ENCODE measurements around the gene TOMM20.

Gene TOMM20

DNA sequence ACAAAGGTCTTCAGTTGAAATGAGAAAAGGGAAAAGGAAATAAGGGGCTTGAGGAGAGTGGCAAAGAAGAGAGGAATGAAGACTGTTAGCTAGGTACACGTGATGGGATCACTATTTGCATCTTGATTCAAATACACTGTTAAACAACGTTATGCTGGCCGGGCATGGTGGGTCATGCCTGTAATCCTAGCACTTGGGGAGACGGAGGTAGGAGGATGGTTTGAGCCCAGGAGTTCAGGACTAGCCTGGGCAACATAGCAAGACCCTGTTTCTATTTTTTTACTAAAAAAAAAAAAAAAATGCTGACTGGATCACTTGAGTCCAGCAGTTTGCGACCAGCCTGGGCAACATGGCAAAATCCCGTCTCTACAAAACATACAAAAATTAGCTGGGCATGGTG is 30.0 kb upstream of the TOMM20 start:
- no peak for TF ChIP-seq CTCF (IDR thresholded peaks at IDR 0.05; ENCODE audit: low read depth, low read length)
- no peak for TF ChIP-seq EZH2phosphoT487 (IDR thresholded peaks at IDR 0.05; ENCODE audit: low read depth)
- no peak overlapping the region for H3K9ac ChIP-seq (ENCODE audit: low read length)
- no peak overlapping the region for H3K4me2 ChIP-seq (ENCODE audit: low read length)
- H4K20me1 ChIP-seq (ENCODE audit: insufficient read depth, low read length): no peaks in the 10 kb centered on the region; the same call in 1 of the 2 replicates
- no peaks in the 10 kb centered on the region for H3K27me3 ChIP-seq (ENCODE audit: low read depth, low read length)
- H3K4me3 ChIP-seq (ENCODE audit: low read length): no peak overlapping the region
- no peak overlapping the region for H3K27ac ChIP-seq (ENCODE audit: low read length)
- H3K4me1 ChIP-seq (ENCODE audit: low read length): peaks cover 10% of the 10 kb centered on the region
- H3K9me3 ChIP-seq (ENCODE audit: insufficient read depth, low read length): no peaks in the 10 kb centered on the region
- H3K36me3 ChIP-seq (replicated peaks; ENCODE audit: low read depth, low read length): peaks cover 35% of the 10 kb centered on the region
- no peak overlapping the region for H2AFZ ChIP-seq (ENCODE audit: low read depth, low read length)
- peaks cover 16% of the 10 kb centered on the region for H3K79me2 ChIP-seq (ENCODE audit: low read length)

DNA sequence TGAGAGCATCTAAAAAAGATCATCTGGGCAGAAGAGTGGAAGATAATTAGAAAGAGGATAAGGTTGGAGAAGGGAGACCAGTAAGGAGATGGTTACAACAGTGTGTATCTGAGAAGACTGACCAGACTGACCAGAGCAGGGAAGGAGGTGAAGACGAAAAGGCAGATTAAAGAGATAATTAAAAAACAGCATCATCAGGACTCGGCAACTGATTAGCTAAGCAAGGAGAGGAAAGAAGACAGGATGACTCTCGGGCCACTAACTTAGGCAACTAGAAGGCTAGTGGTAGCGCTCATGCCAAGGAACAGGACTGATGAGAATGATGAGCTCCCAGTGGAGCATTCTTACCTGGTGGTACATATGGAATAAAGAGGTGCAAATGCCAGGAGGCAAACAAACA is 28.5 kb upstream of the TOMM20 start:
- no peak for TF ChIP-seq CTCF (IDR thresholded peaks at IDR 0.05; ENCODE audit: low read depth, low read length)
- TF ChIP-seq EZH2phosphoT487 (IDR thresholded peaks at IDR 0.05; ENCODE audit: low read depth): no peak

GRCh38 chr1:235156740-235157139 is 28.1 kb upstream of the TOMM20 start:
- Histone ChIP-seq H3K36me3 (replicated peaks; ENCODE audit: low read depth, low read length) (peaks cover 42% of the 10 kb centered on the region), H3K4me1 (ENCODE audit: low read length) (peaks cover 8% of the 10 kb centered on the region), H3K27me3 (ENCODE audit: low read depth, low read length) (no peaks in the 10 kb centered on the region), H3K27ac (ENCODE audit: low read length) (no peak overlapping the region), H3K9me3 (ENCODE audit: insufficient read depth, low read length) (no peaks in the 10 kb centered on the region), H3K9ac (ENCODE audit: low read length) (no peak overlapping the region), H3K79me2 (ENCODE audit: low read length) (peaks cover 16% of the 10 kb centered on the region), H3K4me3 (ENCODE audit: low read length) (no peak overlapping the region), H2AFZ (ENCODE audit: low read depth, low read length) (no peak overlapping the region), H4K20me1 (ENCODE audit: insufficient read depth, low read length) (no peaks in the 10 kb centered on the region; the same call in 1 of the 2 replicates), H3K4me2 (ENCODE audit: low read length) (no peak overlapping the region)
- TF ChIP-seq CTCF (IDR thresholded peaks at IDR 0.05; ENCODE audit: low read depth, low read length) (no peak), EZH2phosphoT487 (IDR thresholded peaks at IDR 0.05; ENCODE audit: low read depth) (no peak)

More for the DNA sequence above, 28.5 kb upstream of the TOMM20 start:
- H3K4me1 ChIP-seq (ENCODE audit: low read length): peaks cover 10% of the 10 kb centered on the region
- H3K4me3 ChIP-seq (ENCODE audit: low read length): no peak overlapping the region
- H3K4me2 ChIP-seq (ENCODE audit: low read length): no peak overlapping the region
- H3K9ac ChIP-seq (ENCODE audit: low read length): no peak overlapping the region
- peaks cover 16% of the 10 kb centered on the region for H3K79me2 ChIP-seq (ENCODE audit: low read length)
- no peak overlapping the region for H2AFZ ChIP-seq (ENCODE audit: low read depth, low read length)
- H3K27me3 ChIP-seq (ENCODE audit: low read depth, low read length): no peaks in the 10 kb centered on the region
- H3K9me3 ChIP-seq (ENCODE audit: insufficient read depth, low read length): no peaks in the 10 kb centered on the region
- H3K27ac ChIP-seq (ENCODE audit: low read length): no peak overlapping the region
- peaks cover 42% of the 10 kb centered on the region for H3K36me3 ChIP-seq (replicated peaks; ENCODE audit: low read depth, low read length)
- H4K20me1 ChIP-seq (ENCODE audit: insufficient read depth, low read length): no peaks in the 10 kb centered on the region; the same call in 1 of the 2 replicates

GRCh38 chr1:235156265-235156664 is 27.6 kb upstream of the TOMM20 start:
- H3K36me3 ChIP-seq (replicated peaks; ENCODE audit: low read depth, low read length): peaks cover 46% of the 10 kb centered on the region
- peaks cover 16% of the 10 kb centered on the region for H3K79me2 ChIP-seq (ENCODE audit: low read length)
- H3K4me3 ChIP-seq (ENCODE audit: low read length): no peak overlapping the region
- no peaks in the 10 kb centered on the region for H3K9me3 ChIP-seq (ENCODE audit: insufficient read depth, low read length)
- no peaks in the 10 kb centered on the region for H3K27me3 ChIP-seq (ENCODE audit: low read depth, low read length)
- H3K4me2 ChIP-seq (ENCODE audit: low read length): no peak overlapping the region
- H3K9ac ChIP-seq (ENCODE audit: low read length): no peak overlapping the region
- no peak for TF ChIP-seq EZH2phosphoT487 (IDR thresholded peaks at IDR 0.05; ENCODE audit: low read depth)
- no peak for TF ChIP-seq CTCF (IDR thresholded peaks at IDR 0.05; ENCODE audit: low read depth, low read length)
- peaks cover 6% of the 10 kb centered on the region for H3K4me1 ChIP-seq (ENCODE audit: low read length)
- H2AFZ ChIP-seq (ENCODE audit: low read depth, low read length): no peak overlapping the region
- H3K27ac ChIP-seq (ENCODE audit: low read length): no peak overlapping the region
- no peaks in the 10 kb centered on the region; the same call in 1 of the 2 replicates for H4K20me1 ChIP-seq (ENCODE audit: insufficient read depth, low read length)

Data from OCI-LY3 (cell line).